Lung microvascular endothelial cell (primary cell): ENCODE results near the gene RIC8A. TPM values are rescaled to one million over a fixed set of nuclear protein-coding genes. Genes with fewer than 3 reads are reported as not detected.

Experiments used
- DNase-seq, 2 donors: peaks; one replicate each; pipeline versions ENCODE4 v3.0.0 to v3.0.0-alpha.2; 2010; ENCODE audit warnings: low read depth in 2 of 2
- total RNA-seq: library from RNA; depleted of rRNA; stranded (reverse); fragments of >200 nt; gene quantifications from 2 replicates; pipeline ENCODE4 v1.2.1, GENCODE V29; 2014

Gene RIC8A
- total RNA-seq, 1 donor from 2014 or later: 160 TPM

DNA sequence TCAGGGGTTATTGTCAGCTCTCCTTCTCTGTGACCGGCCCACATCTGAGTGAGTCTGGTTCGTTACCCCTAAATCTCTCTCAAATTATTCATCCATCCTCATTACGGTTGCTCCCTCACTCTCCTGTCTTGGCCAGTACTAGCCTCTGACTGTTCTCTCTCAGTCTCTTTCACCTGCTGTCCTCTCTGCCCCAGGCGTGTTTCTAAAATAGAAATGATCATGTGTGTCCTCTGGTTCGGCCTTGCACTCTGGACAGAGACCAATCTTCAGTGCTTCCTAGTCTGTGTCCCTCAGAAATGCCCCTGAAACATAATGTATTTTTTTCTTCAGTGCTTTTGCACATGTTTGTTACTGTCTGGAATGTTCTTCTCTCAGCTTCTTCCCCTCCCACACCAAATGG, 34.1 kb downstream of the RIC8A start:
- DNase-seq: no peak

DNA sequence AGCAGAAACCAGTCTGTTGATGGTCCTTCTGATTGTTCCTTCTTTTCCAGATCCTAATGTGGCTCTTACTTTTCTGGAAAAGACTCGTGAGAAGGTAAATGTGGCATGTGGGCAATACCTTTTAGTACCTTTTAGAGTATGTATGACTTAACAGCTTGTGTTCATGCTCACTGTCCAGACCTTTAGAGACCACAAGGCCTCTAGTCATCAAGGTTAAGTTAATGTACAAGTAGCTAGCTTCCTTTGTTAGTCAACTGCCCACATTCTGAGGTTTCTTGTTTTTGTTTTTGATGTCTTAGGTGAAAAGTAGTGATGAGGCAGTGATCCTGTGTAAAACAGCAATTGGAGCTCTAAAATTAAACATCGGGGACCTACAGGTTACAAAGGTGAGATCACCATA, 36.9 kb downstream of the RIC8A start:
- no peak for DNase-seq

DNA sequence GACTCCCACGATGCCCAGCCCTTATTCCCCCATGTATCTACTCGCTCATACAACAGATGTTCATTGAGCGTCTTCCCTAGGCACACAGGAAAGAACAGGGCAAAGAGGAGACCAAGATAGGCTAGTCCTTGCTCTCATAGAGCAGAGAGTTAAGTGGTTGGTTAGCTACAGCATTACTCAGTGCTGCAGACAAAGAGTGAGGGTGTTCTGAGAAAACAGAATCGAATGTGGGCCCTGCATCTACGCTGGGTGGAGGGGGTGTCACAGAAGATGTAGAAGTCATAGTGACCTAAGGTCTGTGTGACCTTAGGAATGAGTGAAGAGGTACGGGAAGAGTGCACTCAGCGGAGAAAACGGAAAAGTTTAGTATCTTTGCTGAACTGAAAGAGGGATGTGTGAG, 41.6 kb downstream of the RIC8A start:
- DNase-seq: no peak

DNA sequence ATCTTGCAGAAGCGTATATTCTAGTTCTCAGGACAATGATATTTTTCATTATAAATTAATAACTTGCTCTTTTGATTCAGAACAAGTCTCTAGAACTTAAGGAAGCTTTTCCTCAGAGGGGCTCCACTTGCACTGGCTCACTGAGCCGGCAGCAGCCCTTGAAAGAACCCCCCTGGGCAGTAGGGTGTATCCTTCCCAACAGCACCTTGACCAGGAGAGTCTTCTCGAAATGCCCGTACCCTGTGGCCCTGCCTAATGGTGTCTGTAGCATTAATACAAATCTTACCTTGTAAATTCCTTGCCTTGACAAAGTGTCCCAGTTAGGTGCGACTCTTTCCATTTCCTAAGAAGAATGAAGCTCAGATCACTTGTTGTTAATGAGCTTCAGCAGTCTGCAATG, 42.8 kb downstream of the RIC8A start:
- no peak for DNase-seq

DNA sequence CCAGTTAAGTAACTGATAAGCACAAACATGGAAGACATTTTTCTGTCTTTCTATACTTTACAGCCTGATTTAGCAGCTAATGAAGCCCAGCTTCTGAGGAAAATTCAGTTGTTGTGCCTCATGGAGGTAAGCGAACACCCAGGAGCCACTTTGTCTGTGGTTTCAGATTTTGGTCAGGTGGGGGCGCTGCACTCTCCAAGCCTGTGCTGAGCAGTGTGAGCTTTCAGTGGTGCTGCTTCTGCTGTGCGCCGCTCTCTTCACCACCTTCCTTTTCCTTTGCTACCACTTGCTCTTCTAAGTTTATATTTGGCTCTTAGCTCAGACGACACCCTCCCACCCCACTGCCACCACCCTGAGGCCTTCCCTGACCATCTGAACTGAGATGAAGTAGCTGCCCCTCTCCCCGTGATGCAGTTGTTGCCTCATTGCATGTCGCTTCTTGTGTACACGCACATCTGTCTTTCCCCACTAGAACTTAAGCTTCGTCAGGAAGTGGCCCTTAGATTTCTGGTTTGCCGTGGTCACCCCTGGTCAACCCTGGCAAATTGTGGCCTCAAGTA, 43.3 kb downstream of the RIC8A start:
- DNase-seq: peak; percentile 68 to 76

DNA sequence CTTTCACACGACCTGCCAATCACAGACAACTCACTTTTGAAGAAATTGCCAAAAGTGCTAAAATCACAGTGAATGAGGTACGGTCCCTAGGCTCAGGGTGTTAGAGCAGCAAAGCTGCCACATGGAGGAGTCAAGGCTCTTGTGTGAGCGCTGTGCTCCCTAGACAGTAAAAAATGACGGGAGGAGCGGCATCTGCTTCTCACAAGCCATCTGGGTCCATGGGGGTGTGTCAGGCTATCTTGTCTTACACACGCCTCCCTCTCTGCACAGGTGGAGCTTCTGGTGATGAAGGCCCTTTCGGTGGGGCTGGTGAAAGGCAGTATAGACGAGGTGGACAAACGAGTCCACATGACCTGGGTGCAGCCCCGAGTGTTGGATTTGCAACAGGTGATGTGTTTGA, 44.0 kb downstream of the RIC8A start:
- no peak for DNase-seq

DNA sequence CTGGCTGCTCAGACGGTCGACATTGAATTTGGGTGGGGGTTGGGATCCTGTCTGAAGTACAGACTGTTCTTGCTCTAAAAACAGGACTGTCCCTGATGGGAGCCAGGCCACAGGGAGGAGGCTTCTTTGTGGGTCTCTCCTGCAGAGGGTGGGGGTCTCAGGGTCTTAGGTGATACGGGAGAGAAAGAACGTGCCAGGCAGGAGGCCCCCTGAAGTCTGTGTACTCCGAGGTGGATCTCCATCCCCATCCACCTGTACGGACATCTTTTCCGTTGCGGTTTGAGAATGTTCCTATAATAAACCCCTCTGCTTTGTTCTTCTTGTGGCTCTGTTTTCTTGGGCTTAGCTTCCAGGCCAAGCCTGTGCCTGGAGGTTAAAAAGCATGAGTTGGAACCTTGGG, 45.2 kb downstream of the RIC8A start:
- DNase-seq: no peak

DNA sequence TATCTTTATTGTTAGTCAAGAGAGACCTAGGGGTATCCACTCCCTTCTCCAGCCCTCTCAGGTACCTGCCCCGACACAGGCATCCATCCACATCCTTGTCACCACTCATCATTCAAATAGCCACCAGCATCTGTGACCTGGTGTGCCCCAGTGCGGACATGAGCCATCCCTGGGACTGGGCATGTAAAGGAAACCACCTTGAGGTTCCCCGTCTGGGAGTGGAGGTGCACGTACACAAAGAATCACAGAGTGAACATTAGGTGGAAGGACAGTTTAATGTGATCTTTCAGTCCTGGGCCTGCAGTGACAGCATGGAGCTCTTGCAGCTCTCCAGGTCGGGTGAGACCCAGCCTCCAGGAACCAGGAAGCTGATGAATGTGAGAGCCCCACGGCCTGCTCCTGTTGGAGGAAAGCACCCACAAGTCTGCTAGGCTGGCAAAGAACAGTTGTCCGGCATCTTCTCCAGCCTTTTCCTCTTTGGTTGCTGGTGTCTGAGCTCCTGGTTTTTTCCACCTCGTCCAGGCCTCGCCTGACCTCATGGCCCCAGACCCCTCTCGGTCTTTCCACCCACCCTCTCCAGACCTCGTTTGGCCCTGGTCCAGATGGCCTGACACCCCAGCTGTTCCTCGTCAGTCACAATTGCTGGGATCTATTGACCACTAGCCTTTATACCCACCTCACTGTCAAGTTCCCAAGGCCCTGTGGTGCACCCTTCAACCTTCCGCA, 45.8 kb downstream of the RIC8A start:
- no peak for DNase-seq

DNA sequence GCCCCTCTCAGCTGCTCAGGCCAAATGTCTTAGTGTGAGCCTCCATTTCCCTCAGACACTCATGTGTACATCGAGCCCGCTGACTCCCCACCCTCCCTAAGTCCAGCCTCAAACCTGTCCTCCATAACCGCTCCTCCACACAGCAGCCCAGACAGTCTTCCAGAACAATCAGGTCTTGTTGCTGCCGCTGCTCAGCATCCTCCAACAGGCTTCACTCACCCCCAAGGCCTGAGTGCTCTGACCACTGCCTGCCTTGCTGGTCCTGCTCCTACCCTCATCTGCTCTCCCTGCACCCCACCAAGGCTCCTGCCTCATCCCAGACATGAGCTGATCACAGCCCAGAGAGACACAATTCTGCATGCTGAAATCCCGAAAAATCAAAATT, 46.4 kb downstream of the RIC8A start:
- DNase-seq: no peak

DNA sequence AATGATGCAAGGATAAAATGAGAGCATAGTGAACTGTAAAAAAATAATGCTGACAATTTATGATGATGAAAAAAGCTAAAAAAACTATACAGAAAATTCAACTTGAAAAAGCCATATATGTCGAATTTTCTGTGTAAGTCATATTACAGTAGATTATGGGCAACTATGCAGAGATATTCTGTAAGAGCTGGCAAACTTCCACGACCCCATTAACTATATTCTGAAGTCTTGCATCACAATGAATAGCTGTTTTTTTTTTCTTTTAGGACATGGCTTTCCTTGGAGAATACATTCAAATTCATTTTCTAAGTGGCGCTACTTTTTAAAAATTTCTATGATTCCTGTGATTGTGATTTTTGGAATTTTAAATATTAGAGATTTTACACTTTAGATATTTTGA, 47.7 kb downstream of the RIC8A start:
- no peak for DNase-seq

DNA sequence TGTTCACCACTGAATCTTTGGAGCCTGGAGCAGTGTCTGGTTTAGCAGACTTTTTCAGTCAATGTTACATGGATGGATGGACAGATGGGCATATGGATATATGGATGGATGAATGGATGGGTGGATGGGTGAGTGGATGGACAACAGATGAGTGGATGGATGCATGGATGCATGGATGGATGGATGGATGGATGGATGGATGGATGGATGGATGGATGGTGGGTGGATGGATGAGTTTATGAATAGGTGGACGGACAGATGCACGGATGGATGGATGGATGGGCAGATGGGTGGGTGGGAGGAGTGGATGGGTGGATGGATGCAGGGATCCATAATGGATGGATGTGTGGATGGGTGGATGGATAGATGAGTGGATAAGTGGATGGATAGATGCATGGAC, 48.3 kb downstream of the RIC8A start:
- DNase-seq: no peak

DNA sequence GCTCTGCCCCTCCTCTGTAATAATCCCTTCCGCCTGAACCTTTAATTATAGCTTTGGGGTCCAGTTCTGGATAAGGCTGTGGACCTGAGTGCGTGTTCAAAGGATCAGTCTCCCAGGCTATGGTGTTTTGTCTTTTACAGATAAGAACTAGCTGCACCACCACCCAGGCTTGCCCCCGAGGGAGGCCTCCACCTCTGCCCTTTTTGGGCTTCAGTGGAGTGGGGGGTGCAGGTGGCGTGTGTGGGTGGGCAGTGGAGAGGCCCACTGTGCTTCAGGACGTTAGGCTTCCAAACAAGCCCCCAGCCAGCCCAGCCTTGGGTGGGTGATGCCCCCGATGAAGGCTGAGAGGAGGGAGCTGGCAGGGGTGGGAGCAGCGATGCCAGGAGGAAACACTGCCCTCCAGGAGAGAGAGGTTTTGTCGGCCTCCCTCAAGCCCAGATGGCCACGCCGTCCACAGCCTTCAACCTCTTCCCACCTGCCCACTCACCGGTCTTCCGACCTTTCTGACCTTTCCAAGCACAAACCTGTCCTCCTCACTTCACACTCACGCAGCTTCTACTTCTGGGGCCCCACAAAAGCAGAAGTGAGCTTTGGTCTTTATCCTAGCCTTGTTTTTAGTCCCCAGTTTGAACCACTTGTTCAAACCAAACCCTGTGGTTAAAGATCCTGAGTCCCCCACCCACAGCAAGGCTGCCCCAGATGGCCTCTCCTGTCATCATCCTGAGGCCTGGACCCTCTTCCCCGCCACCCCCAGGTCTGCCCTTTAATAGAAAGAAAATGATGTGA, 49.6 kb downstream of the RIC8A start:
- DNase-seq: no peak

DNA sequence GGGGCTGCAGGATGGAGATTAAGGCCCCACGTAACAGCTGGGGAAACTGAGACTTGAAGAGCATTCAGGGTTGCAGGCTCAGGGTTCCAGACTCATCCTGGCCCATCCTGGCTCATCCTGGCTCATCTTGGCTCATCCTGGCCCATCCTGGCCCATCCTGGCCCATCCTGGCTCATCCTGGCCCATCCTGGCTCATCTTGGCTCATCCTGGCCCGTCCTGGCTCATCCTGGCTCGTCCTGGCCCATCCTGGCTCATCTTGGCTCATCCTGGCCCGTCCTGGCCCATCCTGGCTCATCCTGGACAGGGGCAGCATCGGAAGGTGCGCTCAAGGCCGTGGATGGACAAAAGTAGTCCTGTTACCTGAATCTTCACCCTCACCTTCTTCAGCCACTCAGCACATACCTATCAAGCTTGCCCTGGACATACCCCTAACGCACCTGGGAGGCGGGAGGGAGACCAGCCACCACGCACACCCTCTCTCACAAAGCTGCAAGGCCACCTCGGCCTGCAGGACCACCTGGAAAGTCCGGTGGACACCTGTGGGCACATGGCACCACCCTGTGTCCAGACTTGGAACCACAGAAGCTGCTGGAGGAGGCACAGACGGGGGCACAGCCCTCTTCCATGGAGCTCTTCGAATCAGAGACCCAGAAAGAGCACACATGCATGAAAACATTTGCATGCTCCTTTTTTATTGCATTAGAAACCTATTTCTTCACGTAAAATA, 50.4 kb downstream of the RIC8A start:
- DNase-seq: no peak

DNA sequence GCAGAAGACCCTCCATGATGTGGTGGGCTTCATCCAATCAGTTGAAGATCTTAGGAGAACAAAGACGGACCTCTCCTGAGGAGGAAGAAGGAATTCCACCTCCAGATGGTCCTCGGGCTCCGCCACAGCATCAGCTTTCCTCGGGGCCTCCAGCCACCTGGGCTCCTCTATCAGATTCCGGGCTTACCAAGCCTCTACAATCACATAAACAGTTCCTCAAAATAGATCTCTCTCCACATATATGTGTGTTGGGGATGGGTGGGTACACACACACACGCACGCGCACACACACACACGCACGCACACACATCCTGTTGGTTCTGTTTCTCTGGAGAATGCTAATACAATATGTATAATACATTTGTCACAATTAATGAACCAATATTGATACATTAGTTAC, 51.9 kb downstream of the RIC8A start:
- no peak for DNase-seq

DNA sequence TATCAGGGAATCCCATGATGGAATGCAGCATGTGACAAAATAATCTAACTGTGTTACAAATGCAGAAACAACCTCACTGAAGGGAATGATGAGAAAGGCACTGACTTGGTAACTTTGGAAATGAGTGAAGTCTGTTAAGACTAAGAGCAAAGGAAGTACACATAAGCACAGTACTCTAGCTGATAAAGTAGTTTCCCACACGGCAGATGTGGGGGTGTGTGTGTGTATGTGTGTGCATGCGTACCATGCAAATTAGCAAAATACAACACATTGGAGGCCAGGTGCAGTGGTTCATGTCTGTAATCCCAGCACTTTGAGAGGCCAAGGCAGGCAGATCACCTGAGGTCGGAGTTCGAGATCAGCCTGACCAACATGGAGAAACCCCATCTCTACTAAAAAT, 54.1 kb downstream of the RIC8A start:
- DNase-seq: no peak

Other genes starting within 250 kb of the RIC8A start
- gene SCGB1C1, start 14.6 kb upstream of the RIC8A start, total RNA-seq: not detected in 2 replicates
- 8.9 and 11.3 TPM in 2 replicates for gene BET1L, start 309 bp upstream of the RIC8A start, total RNA-seq
- 6.0 and 6.8 TPM in 2 replicates for gene SIRT3, start 28.6 kb downstream of the RIC8A start, total RNA-seq
- 141 and 161 TPM in 2 replicates for gene PSMD13, start 29.3 kb downstream of the RIC8A start, total RNA-seq
- not detected in 2 replicates for gene NLRP6, start 70.7 kb downstream of the RIC8A start, total RNA-seq
- 7.6 and 10.1 TPM in 2 replicates for gene PGGHG, start 81.4 kb downstream of the RIC8A start, total RNA-seq
- gene IFITM5, start 91.8 kb downstream of the RIC8A start, total RNA-seq: not detected in 2 replicates
- 32.1 and 71.9 TPM in 2 replicates for gene IFITM2, start 100.1 kb downstream of the RIC8A start, total RNA-seq
- 0.20 and 0.87 TPM in 2 replicates for gene IFITM1, start 106.3 kb downstream of the RIC8A start, total RNA-seq
- gene IFITM3, start 113.2 kb downstream of the RIC8A start, total RNA-seq: 37.3 and 51.6 TPM in 2 replicates
- 0.20 and 0.65 TPM in 2 replicates for gene B4GALNT4, start 161.8 kb downstream of the RIC8A start, total RNA-seq
- gene PKP3, start 186.5 kb downstream of the RIC8A start, total RNA-seq: 0.22 and 0.40 TPM in 2 replicates
- 32.9 and 35.7 TPM in 2 replicates for gene SIGIRR, start 207.3 kb downstream of the RIC8A start, total RNA-seq
- 0.44 and 0.99 TPM in 2 replicates for gene ANO9, start 234.3 kb downstream of the RIC8A start, total RNA-seq
- 21.8 and 31.7 TPM in 2 replicates for gene PTDSS2, start 242.6 kb downstream of the RIC8A start, total RNA-seq